ENCODE data around the gene RPL13. TPM values are rescaled to one million over a fixed set of nuclear protein-coding genes. Genes with fewer than 3 reads are reported as not detected.

The RPL13 gene
- 1,719 and 1,779 TPM in 2 replicates for total RNA-seq (2022)
- percentile 97 among the genes with signal in this experiment for Bru-seq, nascent RNA
- percentile 98 among the genes with signal in this experiment for BruChase-seq, experiment 1, labeled RNA remaining after a 6-hour chase
- percentile 97 among the genes with signal in this experiment for BruChase-seq, experiment 2, labeled RNA remaining after a 2-hour chase
- long read RNA-seq, full-length matches to known transcripts, result 1,594 of 1,667 reads
- long read RNA-seq, partial matches to known transcripts, result 23 of 1,667 reads
- long read RNA-seq, other reads (novel, unspliced or antisense), result 50 of 1,667 reads

DNA sequence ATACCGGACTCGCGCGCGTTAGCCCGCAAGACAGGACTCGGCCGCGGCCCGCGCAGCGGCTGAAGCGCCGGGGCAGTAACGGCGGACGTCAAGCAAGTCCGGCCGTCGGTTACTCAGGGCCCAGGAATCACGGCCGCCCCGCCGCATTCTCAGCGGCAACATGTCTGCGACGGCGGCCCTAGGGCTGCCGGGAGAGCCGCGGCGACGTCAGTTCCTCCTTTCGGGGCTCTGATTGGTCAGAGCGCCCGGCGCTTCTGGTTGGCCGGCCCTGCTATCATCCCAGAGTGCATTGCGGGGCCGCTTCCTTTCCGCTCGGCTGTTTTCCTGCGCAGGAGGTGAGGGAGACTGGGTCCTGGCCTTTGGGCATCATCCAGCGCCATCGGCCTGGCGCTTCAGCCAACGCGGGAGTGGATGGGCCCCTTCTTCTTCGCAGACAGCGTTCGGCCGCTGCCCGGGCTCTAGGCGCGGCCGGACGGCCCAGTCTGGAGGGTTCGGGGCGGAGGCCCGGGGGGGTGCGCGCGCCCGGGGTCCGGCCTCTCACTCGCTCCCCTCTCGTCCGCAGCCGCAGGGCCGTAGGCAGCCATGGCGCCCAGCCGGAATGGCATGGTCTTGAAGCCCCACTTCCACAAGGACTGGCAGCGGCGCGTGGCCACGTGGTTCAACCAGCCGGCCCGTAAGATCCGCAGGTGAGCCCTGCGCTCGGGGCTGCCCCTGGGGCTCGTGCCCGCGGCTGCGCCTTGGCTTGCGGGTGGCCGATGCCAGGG is at the start of gene RPL13:
RPL13 (plus strand) TSS at position 305 of the 764 bp plus-strand sequence; CDS start at position 583, 278 bp downstream.
- Mint-ChIP-seq H3K27ac (ENCODE audit: unreplicated experiment) (peak within 1 kb of the TSS; percentile 99), H3K27me3 (ENCODE audit: unreplicated experiment) (no peaks in the 10 kb centered on the region), H3K4me3 (ENCODE audit: low read depth, unreplicated experiment) (peak within 1 kb of the TSS; percentile 96), H3K4me1 (ENCODE audit: low read depth, unreplicated experiment) (peaks cover 39% of the 10 kb centered on the region), H3K9me3 (ENCODE audit: low read depth, unreplicated experiment) (no peaks in the 10 kb centered on the region), H3K36me3 (ENCODE audit: insufficient read depth, unreplicated experiment) (peaks cover 95% of the 10 kb centered on the region)
- CTCF ChIA-PET, result no interaction called here
- no TSS peak for BruUV-seq (replicated peaks)
- peak; percentile 96 for DNase-seq
- TF ChIP-seq, protein P1, sequence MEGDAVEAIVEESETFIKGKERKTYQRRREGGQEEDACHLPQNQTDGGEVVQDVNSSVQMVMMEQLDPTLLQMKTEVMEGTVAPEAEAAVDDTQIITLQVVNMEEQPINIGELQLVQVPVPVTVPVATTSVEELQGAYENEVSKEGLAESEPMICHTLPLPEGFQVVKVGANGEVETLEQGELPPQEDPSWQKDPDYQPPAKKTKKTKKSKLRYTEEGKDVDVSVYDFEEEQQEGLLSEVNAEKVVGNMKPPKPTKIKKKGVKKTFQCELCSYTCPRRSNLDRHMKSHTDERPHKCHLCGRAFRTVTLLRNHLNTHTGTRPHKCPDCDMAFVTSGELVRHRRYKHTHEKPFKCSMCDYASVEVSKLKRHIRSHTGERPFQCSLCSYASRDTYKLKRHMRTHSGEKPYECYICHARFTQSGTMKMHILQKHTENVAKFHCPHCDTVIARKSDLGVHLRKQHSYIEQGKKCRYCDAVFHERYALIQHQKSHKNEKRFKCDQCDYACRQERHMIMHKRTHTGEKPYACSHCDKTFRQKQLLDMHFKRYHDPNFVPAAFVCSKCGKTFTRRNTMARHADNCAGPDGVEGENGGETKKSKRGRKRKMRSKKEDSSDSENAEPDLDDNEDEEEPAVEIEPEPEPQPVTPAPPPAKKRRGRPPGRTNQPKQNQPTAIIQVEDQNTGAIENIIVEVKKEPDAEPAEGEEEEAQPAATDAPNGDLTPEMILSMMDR (IDR thresholded peaks at IDR 0.05; ENCODE audit: unreplicated experiment), result no peak
- intact Hi-C loops (cut with micrococcal nuclease; ENCODE audit: unreplicated experiment), result loop anchor here (5.0 kb wide), 1 partner anchor 228 kb away; no protein-coding TSS in a partner anchor

GRCh38 chr16:89511374-89511773 is 49.1 kb upstream of the RPL13 start:
- H3K4me3 Mint-ChIP-seq (ENCODE audit: low read depth, unreplicated experiment), result no peak overlapping the region
- CTCF ChIA-PET, result interaction anchor here (0.9 kb wide), 1 partner anchor 179 kb away, joined by 3 read pairs; no protein-coding TSS in a partner anchor
- H3K27me3 Mint-ChIP-seq (ENCODE audit: unreplicated experiment), result no peaks in the 10 kb centered on the region
- TF ChIP-seq, protein P1 (IDR thresholded peaks at IDR 0.05; ENCODE audit: unreplicated experiment), result no peak
- intact Hi-C loops (cut with micrococcal nuclease; ENCODE audit: unreplicated experiment), result no loop called here
- peaks cover 68% of the 10 kb centered on the region for H3K36me3 Mint-ChIP-seq (ENCODE audit: insufficient read depth, unreplicated experiment)
- BruUV-seq (replicated peaks), result no TSS peak
- no peak overlapping the region for H3K27ac Mint-ChIP-seq (ENCODE audit: unreplicated experiment)
- H3K4me1 Mint-ChIP-seq (ENCODE audit: low read depth, unreplicated experiment), result peaks cover 3% of the 10 kb centered on the region
- no peak for DNase-seq
- no peaks in the 10 kb centered on the region for H3K9me3 Mint-ChIP-seq (ENCODE audit: low read depth, unreplicated experiment)

DNA sequence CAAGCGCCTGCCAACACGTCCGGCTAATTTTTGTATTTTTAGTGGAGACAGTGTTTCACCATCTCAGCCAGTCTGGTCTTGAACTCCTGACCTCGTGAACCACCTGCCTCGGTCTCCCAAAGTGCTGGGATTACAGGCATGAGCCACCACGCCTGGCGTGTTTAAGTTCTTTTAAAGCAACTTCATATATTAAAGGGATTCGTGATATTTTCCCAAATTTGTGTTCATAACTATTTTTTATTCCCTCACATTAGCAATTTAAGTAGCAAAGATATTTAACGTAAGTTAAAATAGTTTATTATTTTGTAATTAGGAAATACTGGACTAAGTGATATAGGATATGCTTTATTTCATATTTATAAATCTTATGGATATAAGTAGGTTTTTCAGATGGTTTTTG is 48.0 kb upstream of the RPL13 start:
- CTCF ChIA-PET, result no interaction called here
- H3K36me3 Mint-ChIP-seq (ENCODE audit: insufficient read depth, unreplicated experiment), result peaks cover 72% of the 10 kb centered on the region
- BruUV-seq (replicated peaks), result no TSS peak

GRCh38 chr16:89517128-89517527 is 43.4 kb upstream of the RPL13 start:
- CTCF ChIA-PET, result no interaction called here
- H3K4me3 Mint-ChIP-seq (ENCODE audit: low read depth, unreplicated experiment), result no peak overlapping the region
- no TSS peak for BruUV-seq (replicated peaks)
- no peak overlapping the region for H3K27ac Mint-ChIP-seq (ENCODE audit: unreplicated experiment)
- H3K4me1 Mint-ChIP-seq (ENCODE audit: low read depth, unreplicated experiment), result no peaks in the 10 kb centered on the region
- peaks cover 69% of the 10 kb centered on the region for H3K36me3 Mint-ChIP-seq (ENCODE audit: insufficient read depth, unreplicated experiment)
- intact Hi-C loops (cut with micrococcal nuclease; ENCODE audit: unreplicated experiment), result no loop called here
- no peaks in the 10 kb centered on the region for H3K9me3 Mint-ChIP-seq (ENCODE audit: low read depth, unreplicated experiment)
- DNase-seq, result no peak
- no peaks in the 10 kb centered on the region for H3K27me3 Mint-ChIP-seq (ENCODE audit: unreplicated experiment)
- TF ChIP-seq, protein P1 (IDR thresholded peaks at IDR 0.05; ENCODE audit: unreplicated experiment), result no peak

More for the DNA sequence above, 48.0 kb upstream of the RPL13 start:
- H3K27ac Mint-ChIP-seq (ENCODE audit: unreplicated experiment), result no peak overlapping the region
- no peaks in the 10 kb centered on the region for H3K27me3 Mint-ChIP-seq (ENCODE audit: unreplicated experiment)
- no peak for DNase-seq
- H3K4me3 Mint-ChIP-seq (ENCODE audit: low read depth, unreplicated experiment), result no peak overlapping the region
- no peaks in the 10 kb centered on the region for H3K9me3 Mint-ChIP-seq (ENCODE audit: low read depth, unreplicated experiment)
- TF ChIP-seq, protein P1 (IDR thresholded peaks at IDR 0.05; ENCODE audit: unreplicated experiment), result no peak
- H3K4me1 Mint-ChIP-seq (ENCODE audit: low read depth, unreplicated experiment), result no peaks in the 10 kb centered on the region
- intact Hi-C loops (cut with micrococcal nuclease; ENCODE audit: unreplicated experiment), result no loop called here

Data from Calu3 (cell line).